Trophoblast cell (in vitro differentiated cells and primary cell): ENCODE data around the gene DEPDC1B.

Experiments
- DNase-seq, 2 donors: peaks; one replicate each; pipeline ENCODE4 v3.0.0-alpha.2; 2016
- H2AFZ ChIP-seq: 2 replicates; pipeline ENCODE4 v1.6.1; 2013; ENCODE audit warnings: low read length, moderate library complexity, mild to moderate bottlenecking; ENCODE audit not compliant: insufficient read depth, poor library complexity
- H2AK5ac ChIP-seq: 2 replicates; pipeline ENCODE4 v1.6.1; 2013; ENCODE audit warnings: mild to moderate bottlenecking, low read length
- H2BK120ac ChIP-seq: 2 replicates; pipeline ENCODE4 v1.6.1; 2013; ENCODE audit warnings: low read length, mild to moderate bottlenecking, moderate library complexity; ENCODE audit not compliant: insufficient read depth, poor library complexity
- H2BK12ac ChIP-seq: 2 replicates; pipeline ENCODE4 v1.6.1; 2013; ENCODE audit warnings: mild to moderate bottlenecking, low read length, moderate library complexity
- H2BK5ac ChIP-seq: 2 replicates; pipeline ENCODE4 v1.6.1; 2013; ENCODE audit warnings: low read length, low read depth, moderate library complexity, mild to moderate bottlenecking; ENCODE audit not compliant: poor library complexity
- H3K14ac ChIP-seq: 2 replicates; pipeline ENCODE4 v1.6.1; 2013; ENCODE audit warnings: mild to moderate bottlenecking, low read length
- H3K18ac ChIP-seq: 2 replicates; pipeline ENCODE4 v1.6.1; 2013; ENCODE audit warnings: mild to moderate bottlenecking, low read length
- H3K23ac ChIP-seq: 2 replicates; pipeline ENCODE4 v1.6.1; 2013; ENCODE audit warnings: low read length
- H3K27ac ChIP-seq: 2 replicates; pipeline ENCODE4 v1.5.1; 2013; ENCODE audit warnings: low read depth, mild to moderate bottlenecking, inconsistent platforms, low read length, moderate library complexity
- H3K27me3 ChIP-seq: 2 replicates; pipeline ENCODE4 v1.6.1; 2013; ENCODE audit warnings: inconsistent platforms, mild to moderate bottlenecking, low read length, moderate library complexity; ENCODE audit not compliant: insufficient read depth
- H3K36me3 ChIP-seq, 2 experiments: 1 replicate in 1 of 2; 2 replicates in 1 of 2; pipeline ENCODE4 v1.6.1; 2013; ENCODE audit warnings: low read length in 2 of 2, mild to moderate bottlenecking in 2 of 2, moderate library complexity in 1 of 2; ENCODE audit not compliant: insufficient read depth in 2 of 2, control insufficient read depth in 1 of 2
- H3K4ac ChIP-seq: 2 replicates; pipeline ENCODE4 v1.6.1; 2013; ENCODE audit warnings: low read depth, mild to moderate bottlenecking, low read length, moderate library complexity
- H3K4me1 ChIP-seq, 2 experiments: 1 replicate in 1 of 2; 2 replicates in 1 of 2; pipeline ENCODE4 v1.6.1; 2013; ENCODE audit warnings: low read length in 2 of 2, mild to moderate bottlenecking in 2 of 2, moderate library complexity in 1 of 2; ENCODE audit not compliant: insufficient read depth in 2 of 2, control insufficient read depth in 1 of 2
- H3K4me2 ChIP-seq: 2 replicates; pipeline ENCODE4 v1.6.1; 2013; ENCODE audit warnings: inconsistent platforms, mild to moderate bottlenecking, low read length, moderate library complexity
- H3K4me3 ChIP-seq: 2 replicates; pipeline ENCODE4 v1.5.1; 2013; ENCODE audit warnings: mild to moderate bottlenecking, low read depth, low read length, inconsistent platforms
- H3K79me1 ChIP-seq: one replicate; pipeline ENCODE4 v1.6.1; 2013; ENCODE audit warnings: low read length
- H3K79me2 ChIP-seq: 2 replicates; pipeline ENCODE4 v1.6.1; 2013; ENCODE audit warnings: low read length, mild to moderate bottlenecking; ENCODE audit not compliant: control insufficient read depth, insufficient read depth, poor library complexity
- H3K9ac ChIP-seq: 2 replicates; pipeline ENCODE4 v1.6.1; 2013; ENCODE audit warnings: mild to moderate bottlenecking, low read length
- H3K9me3 ChIP-seq: 2 replicates; pipeline ENCODE4 v1.6.1; 2013; ENCODE audit warnings: low read depth, mild to moderate bottlenecking, control low read depth, inconsistent platforms, low read length; ENCODE audit not compliant: insufficient read depth
- H4K12ac ChIP-seq: 2 replicates; pipeline ENCODE4 v1.6.1; 2013; ENCODE audit warnings: low read depth, mild to moderate bottlenecking, low read length, moderate library complexity
- H4K8ac ChIP-seq: 2 replicates; pipeline ENCODE4 v1.6.1; 2013; ENCODE audit warnings: low read depth, mild to moderate bottlenecking, low read length, moderate library complexity
- H4K91ac ChIP-seq: one replicate; pipeline ENCODE4 v1.6.1; 2013; ENCODE audit warnings: low read depth, mild to moderate bottlenecking, low read length, moderate library complexity
- WGBS: extraction: QIAGEN DNeasy Blood & Tissue Kit; methylation state at CpG from one replicate; pipeline ENCODE4 v1.1.7; 2013; ENCODE audit warnings: missing lambda C conversion rate; ENCODE audit not compliant: insufficient read length, insufficient coverage; ENCODE audit errors: extremely low coverage; 5-methylcytosine and 5-hydroxymethylcytosine counted together

Gene DEPDC1B

DNA sequence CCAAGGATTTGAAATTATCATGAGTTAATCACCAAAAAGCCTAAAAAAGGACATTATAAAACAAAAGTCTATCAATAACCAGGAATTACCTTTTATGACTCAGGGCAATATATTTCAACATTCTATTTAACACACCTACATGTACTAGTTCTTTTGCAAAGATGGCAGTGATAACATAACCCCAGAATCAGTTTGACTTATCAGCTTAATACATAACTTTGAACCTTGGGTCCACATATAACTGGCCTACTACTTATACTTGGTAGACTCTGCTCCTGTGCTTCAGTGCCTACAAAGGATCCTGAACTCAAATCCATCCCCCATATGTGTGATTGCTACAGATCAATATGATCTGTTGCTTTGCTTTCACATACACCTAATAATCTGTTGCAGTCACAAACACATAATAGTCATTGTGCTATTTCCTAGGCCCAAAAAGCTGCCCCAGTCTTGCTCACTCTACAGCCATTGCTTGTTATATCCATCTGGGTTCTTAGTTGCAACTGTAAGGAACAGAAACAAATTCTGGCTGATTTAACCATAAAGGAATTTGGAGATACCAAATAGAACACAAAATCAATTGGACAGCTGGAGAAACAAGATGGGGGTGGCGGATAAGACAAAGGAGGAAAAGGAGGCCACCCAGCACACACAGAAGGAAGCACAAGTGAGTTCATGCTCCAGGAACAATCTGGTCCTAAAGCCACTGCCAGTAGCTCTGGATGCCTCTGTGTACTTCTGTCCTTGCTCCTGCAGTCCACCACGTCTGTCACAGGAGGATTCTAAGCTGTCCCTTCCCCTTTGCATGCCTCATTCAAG, 25.5 kb downstream of the DEPDC1B start:
- H3K79me2 ChIP-seq: no peaks in the 10 kb centered on the region
- no peak overlapping the region for H3K27ac ChIP-seq
- H3K27me3 ChIP-seq: no peaks in the 10 kb centered on the region
- no peak overlapping the region for H3K14ac ChIP-seq
- H3K18ac ChIP-seq: no peak overlapping the region
- H3K4me1 ChIP-seq: peaks cover 0 to 3% of the 10 kb centered on the region in 2 experiments
- no peak overlapping the region for H4K91ac ChIP-seq
- H3K36me3 ChIP-seq: no peaks in the 10 kb centered on the region
- no peak overlapping the region for H2BK120ac ChIP-seq
- H2BK12ac ChIP-seq: no peak overlapping the region
- H3K9me3 ChIP-seq: no peaks in the 10 kb centered on the region
- no CpG with 5 or more reads among the region's 2 CpGs for WGBS
- no peaks in the 10 kb centered on the region for H3K79me1 ChIP-seq
- H2BK5ac ChIP-seq: no peak overlapping the region
- no peak overlapping the region for H4K12ac ChIP-seq
- H3K4ac ChIP-seq: no peak overlapping the region
- H2AFZ ChIP-seq: no peak overlapping the region
- H3K23ac ChIP-seq: no peak overlapping the region
- H2AK5ac ChIP-seq: no peak overlapping the region
- no peak overlapping the region for H4K8ac ChIP-seq
- no peak overlapping the region for H3K4me2 ChIP-seq
- H3K9ac ChIP-seq: no peak overlapping the region
- no peak overlapping the region for H3K4me3 ChIP-seq
- no peak for DNase-seq

DNA sequence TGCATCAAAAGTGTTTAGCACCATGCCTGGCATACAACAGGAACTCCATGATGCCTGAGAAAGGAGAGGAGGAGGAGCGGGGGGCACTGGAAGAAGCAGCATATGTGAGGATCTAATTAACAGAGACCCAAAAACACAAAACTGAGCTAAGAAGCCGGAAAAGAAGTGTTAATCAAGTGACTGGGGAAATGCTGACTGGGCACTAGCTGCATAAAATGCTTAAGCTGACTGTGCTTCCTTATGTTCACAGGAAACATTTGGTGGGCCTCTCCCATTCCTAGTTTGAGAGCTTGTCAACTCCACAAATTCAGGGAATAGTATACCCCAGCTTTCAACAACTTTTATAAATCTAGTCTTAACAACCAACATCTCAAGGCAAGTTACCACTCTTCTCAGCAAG, 26.6 kb downstream of the DEPDC1B start:
- Histone ChIP-seq H3K36me3 (no peaks in the 10 kb centered on the region), H3K79me2 (no peaks in the 10 kb centered on the region), H3K9ac (no peak overlapping the region), H3K4ac (no peak overlapping the region), H3K4me1 (peaks cover 0 to 3% of the 10 kb centered on the region in 2 experiments), H2AFZ (no peak overlapping the region), H3K27ac (no peak overlapping the region), H4K12ac (no peak overlapping the region), H4K91ac (no peak overlapping the region), H3K23ac (no peak overlapping the region), H2BK12ac (no peak overlapping the region), H3K4me2 (no peak overlapping the region), H2BK5ac (no peak overlapping the region), H2BK120ac (no peak overlapping the region), H2AK5ac (no peak overlapping the region), H3K18ac (no peak overlapping the region), H4K8ac (no peak overlapping the region), H3K4me3 (no peak overlapping the region), H3K9me3 (no peaks in the 10 kb centered on the region), H3K27me3 (no peaks in the 10 kb centered on the region), H3K79me1 (no peaks in the 10 kb centered on the region), H3K14ac (no peak overlapping the region)
- no CpG with 5 or more reads among the region's 2 CpGs for WGBS
- DNase-seq: no peak

DNA sequence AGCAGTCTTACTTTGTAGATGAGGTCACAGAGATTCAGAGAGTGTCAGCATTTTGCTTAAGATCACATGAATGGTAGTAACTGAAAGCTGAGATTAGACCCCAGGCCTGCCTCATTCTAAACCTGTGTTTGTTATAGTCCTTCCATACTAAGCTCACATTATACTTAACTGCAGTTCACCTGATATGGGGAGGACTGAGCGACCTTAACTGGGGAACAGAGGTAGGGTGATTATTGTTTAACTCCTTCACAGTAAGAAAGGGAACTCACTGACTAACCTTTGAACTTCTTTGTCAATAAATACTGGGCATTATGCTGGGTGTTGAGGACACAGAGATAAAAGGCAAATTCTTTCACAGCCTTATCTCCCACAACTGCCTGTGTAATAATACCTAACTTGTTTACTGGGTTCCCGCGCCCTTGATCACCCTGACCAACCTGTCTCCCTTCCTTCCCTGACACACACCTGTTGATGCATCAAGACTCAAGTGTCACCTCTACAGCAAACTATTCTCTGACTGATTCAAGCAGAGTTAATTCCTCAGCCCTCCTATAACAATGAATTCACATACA, 27.2 kb downstream of the DEPDC1B start:
- Histone ChIP-seq H3K14ac (no peak overlapping the region), H3K79me2 (no peaks in the 10 kb centered on the region), H3K79me1 (no peaks in the 10 kb centered on the region), H4K12ac (no peak overlapping the region), H3K9me3 (no peaks in the 10 kb centered on the region), H4K8ac (no peak overlapping the region), H2AFZ (no peak overlapping the region), H3K4me2 (no peak overlapping the region), H3K18ac (no peak overlapping the region), H2AK5ac (no peak overlapping the region), H3K4me1 (peaks cover 0 to 3% of the 10 kb centered on the region in 2 experiments), H3K36me3 (no peaks in the 10 kb centered on the region), H3K4ac (no peak overlapping the region), H3K27ac (no peak overlapping the region), H2BK120ac (no peak overlapping the region), H3K23ac (no peak overlapping the region), H3K9ac (no peak overlapping the region), H3K4me3 (no peak overlapping the region), H3K27me3 (no peaks in the 10 kb centered on the region), H4K91ac (no peak overlapping the region), H2BK12ac (no peak overlapping the region), H2BK5ac (no peak overlapping the region)
- no peak for DNase-seq
- WGBS: no CpG with 5 or more reads among the region's 3 CpGs

DNA sequence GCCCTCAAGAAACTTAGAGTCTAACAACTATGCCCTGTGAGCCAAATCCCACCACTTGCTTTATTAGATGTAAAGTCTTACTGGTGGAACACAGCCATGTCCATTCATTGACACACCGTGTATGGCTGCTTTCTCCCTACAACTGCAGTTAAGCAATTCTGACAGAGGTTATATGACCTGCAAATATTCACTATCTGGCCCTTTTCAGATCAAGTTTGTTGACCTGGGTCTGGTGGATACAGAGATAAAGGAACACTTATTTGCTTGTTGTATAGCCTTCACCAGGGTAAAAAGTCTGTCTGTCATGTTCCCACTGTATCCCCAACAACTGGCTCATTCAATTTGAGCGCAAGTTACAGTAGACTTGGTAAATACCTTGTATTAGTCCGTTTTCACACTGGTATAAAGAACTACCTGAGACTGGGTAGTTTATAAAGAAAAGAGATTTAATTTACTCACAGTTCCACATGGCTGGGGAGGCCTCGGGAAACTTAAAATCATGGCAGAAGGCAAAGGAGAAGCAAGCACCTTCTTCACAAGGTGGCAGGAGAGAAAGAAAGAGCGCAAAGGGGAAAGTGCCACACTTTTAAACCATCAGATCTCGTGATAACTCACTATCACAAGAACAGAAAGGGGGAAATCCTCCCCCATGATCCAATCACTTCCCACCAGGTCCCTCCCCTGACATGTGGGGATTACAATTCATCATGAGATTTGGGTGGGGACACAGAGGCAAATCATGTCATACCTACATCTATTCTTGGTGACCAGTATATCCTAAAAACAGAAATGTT, 27.9 kb downstream of the DEPDC1B start:
- Histone ChIP-seq H2AK5ac (no peak overlapping the region), H2BK12ac (no peak overlapping the region), H3K79me2 (no peaks in the 10 kb centered on the region), H3K9me3 (no peaks in the 10 kb centered on the region), H3K14ac (no peak overlapping the region), H3K27ac (no peak overlapping the region), H3K9ac (no peak overlapping the region), H2BK5ac (no peak overlapping the region), H3K23ac (no peak overlapping the region), H3K4ac (no peak overlapping the region), H3K18ac (no peak overlapping the region), H3K27me3 (no peaks in the 10 kb centered on the region), H3K79me1 (no peaks in the 10 kb centered on the region), H4K91ac (no peak overlapping the region), H2AFZ (no peak overlapping the region), H4K8ac (no peak overlapping the region), H2BK120ac (no peak overlapping the region), H3K4me3 (no peak overlapping the region), H3K4me1 (peaks cover 0 to 3% of the 10 kb centered on the region in 2 experiments), H4K12ac (no peak overlapping the region), H3K4me2 (no peak overlapping the region), H3K36me3 (no peaks in the 10 kb centered on the region)
- no peak for DNase-seq
- no CpG with 5 or more reads among the region's 6 CpGs for WGBS
